Stimulated activated CD8-positive, alpha-beta memory T cell treated with anti-CD3 and anti-CD28 coated beads, Interleukin-7, amount 100 ng/mL, for 4 hours (primary cell): ENCODE measurements around the gene NCK2.

Experiments
- DNase-seq, 2 donors: peaks; one replicate each; pipeline ENCODE4 v3.0.0-alpha.2; 2020; ENCODE audit warnings: low read depth in 2 of 2

Gene NCK2

GRCh38 chr2:105872830-105873229 lies 128.1 kb downstream of the NCK2 start:
- DNase-seq = no peak

DNA sequence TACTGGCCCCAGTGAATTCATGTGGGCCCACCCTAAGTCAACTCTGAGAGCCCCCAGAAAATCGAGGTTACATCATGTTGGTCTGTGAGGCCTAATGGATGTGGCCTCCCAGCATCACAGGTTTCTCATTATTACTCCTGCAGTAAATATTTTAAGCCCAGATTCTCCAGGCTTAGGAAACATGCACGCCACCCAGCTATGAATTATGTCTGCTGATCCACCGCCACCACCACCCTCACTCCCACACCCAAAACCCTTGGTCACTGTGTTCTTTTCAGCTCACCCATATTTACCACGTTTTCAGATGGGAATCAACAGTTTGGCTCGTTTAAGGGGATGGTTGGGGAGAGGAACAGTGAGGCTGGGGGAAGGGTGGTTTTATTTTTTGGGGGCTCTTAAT lies 128.6 kb downstream of the NCK2 start:
- no peak for DNase-seq

DNA sequence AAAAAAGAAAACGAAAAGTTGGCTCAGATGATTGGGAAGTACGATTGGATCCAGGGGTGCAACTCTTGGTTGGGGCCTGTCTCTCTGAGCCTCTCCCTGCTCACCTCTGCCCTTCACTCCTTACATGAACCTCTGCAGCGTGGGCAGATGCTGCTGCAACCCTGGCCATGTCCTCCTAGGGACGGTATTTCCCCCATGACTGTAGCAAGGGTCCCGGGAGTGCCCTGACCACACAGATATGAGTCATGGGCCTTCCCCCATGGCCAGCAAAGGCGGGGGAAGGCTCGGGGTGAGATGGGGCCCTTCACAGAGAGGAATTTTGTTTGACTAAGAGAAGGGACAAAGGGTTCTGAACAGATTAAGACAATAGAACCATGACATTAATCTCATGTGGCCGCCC lies 129.0 kb downstream of the NCK2 start:
- peak; percentile 48 to 70 for DNase-seq

DNA sequence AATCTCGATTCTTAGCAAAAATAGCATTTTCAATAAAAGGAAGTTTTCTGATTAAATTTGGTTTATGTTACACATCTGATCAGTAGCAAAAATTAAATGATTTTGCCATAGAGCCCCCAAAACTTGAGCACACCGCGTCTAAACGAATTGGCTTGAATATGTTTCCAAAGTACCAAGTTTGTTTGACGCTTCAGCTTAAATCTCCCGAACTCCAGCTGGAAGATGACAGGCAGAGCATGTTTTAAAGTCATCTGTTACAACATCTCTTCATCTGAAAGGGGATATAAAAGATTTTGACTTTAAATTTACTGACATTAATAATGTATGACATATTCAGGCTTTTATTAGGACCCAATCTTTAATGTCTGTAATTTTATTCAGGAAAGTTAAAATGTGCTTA lies 129.8 kb downstream of the NCK2 start:
- DNase-seq = no peak

DNA sequence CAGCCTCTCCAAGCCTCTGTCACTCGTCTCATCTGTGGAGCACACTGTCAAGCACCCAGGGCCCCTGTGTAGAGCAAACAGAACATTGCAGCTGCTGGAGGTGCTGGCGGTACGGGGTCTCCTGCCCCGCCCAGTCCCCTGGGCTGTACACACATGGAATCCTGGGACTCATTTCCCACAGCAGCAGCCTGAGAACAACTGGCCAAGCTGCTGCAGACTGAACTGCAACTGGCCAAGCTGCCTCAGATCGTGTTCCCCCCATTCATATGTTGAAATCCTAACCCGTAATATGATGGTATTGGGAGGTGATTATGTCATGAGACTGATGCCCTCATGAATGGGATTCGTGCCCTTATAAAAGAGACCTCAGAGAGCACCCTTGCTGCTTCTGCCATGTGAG lies 130.5 kb downstream of the NCK2 start:
- DNase-seq = no peak

GRCh38 chr2:105876191-105876590 lies 131.5 kb downstream of the NCK2 start:
- no peak for DNase-seq

DNA sequence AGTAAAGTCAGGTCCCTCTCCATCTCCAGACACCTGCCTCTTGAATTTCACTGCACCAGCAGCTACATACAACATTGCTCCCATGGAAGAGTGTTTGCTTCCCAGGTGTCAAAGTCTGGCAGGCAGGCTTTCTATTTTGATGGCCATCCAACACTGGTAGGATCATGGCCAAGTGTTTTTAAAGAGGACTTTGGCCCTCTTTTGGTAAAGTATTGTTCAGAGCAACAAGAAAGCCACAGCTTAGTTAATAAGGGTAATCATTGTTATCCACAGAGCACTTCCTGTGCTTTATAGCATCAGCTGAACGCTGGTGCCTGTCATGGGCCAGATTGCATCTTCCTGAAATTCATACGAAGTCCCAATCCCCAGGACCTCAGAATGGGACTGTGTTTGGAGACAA lies 133.2 kb downstream of the NCK2 start:
- DNase-seq = no peak

GRCh38 chr2:105879106-105879802 lies 134.5 kb downstream of the NCK2 start:
- DNase-seq = no peak

DNA sequence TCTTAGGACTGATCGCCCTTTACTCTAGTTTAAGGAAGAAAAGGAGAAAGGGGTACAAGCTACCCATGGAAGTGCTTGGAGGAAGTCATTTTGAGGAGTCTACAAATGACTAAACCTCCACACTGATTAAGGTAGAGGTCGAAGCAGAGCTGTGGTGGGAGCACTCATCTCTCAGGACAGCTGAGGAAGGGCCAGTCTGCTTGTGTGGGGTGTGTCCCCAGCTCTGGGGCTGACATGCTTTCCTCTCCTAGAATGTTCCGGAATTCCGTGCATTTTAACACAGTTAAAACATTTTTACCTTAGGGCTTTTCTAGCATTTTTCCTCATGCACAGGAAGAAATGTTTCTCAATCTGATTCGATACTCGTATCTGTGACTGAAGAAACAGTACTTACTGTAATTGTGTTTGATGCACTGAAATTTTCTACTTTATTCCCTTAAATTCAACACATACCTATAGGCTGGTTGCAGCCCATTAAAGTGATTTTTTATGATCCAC lies 135.1 kb downstream of the NCK2 start:
- DNase-seq = no peak

DNA sequence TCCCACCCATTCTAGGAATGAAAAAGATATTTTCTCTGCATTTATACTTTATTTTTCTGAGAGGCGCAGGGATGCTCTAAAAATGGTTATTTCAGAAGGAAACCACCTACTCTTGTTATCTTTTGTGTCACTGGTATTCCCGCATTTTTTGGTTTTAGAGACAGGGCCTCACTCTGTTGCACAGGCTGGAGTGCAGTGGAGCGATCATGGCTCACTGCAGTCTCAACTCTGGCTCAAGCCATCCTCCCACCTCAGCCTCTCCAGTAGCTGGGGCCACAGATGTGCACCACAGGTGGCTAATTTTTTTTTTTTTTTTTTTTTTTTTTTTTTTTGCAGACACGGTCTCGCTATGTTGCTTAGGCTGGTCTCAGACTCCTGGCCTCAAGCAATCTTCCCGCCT lies 135.9 kb downstream of the NCK2 start:
- DNase-seq = no peak

- no peak for DNase-seq
Observed at GRCh38 chr2:105881286-105882136, 136.8 kb downstream of the NCK2 start.

- DNase-seq = no peak
Observed at GRCh38 chr2:105882341-105882740, 137.6 kb downstream of the NCK2 start.

DNA sequence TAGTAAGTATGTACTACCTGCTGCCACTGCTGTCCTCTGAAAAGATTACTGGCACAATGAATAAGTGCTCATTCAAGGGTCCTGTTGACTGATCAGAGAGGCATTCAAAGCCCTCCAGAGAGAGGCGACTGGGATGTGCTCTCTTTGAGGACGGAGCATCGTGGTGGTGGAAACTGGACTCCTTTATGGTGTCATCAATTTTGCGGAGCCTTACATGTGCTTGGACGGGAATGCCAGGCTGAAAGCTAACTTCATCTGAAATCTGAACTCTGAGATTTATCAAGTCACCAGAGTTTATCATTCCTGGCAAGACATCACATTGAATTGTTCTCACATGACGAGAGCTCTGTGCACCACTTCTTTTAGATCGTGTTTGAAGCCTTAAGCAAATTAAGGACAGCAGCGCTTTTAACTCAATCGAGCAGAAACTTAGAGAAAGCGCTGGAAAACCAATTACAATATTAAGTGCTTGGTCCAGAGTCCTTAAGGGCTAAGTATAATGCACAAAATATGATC lies 138.3 kb downstream of the NCK2 start:
- DNase-seq = no peak

DNA sequence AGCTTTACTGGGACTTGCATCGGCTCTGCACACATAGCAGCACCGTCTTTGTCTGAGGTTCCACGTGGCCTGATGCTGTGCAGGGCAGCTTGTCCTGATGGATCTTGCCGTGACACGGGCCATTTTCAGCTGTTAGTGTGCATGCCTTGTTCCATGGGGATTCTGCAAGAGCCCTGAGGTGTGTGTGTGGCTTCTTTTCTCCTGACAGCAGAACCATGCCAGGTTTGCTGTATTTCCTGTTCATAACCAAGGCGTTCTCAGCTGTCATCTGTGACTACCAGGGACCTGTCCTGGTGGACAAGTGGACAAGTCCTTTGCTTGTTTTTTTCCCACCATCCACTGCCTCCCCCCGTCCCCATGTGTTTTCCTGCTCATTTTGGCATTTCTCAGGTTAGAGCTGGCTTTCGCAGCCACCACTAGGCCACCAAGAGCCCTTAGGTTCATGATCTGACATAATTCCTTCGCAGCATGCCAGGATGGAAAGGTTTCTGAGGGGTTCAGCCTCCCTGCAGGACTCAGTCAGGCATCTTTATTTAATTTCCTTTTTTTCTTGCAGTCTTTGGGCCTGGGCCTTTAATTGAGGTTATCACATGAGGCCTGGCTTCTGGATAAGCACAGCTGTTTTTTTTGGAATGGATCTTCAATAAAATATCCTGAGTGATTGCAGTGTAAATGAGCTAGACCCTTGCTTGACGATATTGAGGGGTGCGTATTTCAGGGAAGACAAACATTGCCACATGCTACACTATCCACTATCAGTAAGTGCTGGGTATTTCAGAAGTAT lies 139.4 kb downstream of the NCK2 start:
- DNase-seq = no peak

DNA sequence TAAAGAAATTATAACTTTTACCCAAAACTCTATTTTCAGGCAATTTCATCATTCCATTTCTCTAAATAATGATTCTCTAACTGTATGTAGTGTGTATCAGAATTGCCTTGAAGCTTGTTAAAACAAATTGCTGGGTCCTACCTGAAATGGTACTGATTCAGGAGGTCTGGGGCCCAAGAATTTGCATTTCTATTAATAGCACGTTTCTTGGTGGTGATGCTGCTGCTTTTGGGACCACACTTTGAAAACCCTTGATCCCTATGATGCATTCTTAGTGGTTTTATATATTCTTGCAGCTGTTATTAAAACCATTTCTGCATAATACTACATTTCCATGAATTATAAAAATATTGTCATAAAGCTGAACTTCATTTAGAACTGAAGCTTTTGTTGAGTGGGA lies 140.7 kb downstream of the NCK2 start:
- no peak for DNase-seq

- no peak for DNase-seq
Observed at GRCh38 chr2:105886029-105886454, 141.3 kb downstream of the NCK2 start.

DNA sequence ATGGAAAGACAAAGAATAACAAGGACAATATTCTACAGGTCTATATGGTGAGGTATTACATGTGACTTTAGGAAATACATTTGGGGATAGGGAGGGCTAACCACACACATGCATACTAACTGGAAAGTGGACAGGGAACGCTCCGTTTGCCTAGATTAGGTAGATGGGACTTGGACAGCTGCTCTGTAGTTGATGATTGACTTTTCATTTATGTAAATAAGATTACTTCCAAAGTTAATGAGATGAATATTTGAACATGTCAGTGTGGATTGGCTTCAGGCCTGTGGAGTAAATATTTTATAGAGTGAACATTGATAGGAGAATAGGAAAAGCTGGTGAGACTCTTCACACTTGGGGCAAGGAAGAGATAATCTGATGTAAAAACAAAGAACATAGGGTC lies 142.0 kb downstream of the NCK2 start:
- no peak for DNase-seq

GRCh38 chr2:105887256-105887655 lies 142.5 kb downstream of the NCK2 start:
- DNase-seq = no peak

DNA sequence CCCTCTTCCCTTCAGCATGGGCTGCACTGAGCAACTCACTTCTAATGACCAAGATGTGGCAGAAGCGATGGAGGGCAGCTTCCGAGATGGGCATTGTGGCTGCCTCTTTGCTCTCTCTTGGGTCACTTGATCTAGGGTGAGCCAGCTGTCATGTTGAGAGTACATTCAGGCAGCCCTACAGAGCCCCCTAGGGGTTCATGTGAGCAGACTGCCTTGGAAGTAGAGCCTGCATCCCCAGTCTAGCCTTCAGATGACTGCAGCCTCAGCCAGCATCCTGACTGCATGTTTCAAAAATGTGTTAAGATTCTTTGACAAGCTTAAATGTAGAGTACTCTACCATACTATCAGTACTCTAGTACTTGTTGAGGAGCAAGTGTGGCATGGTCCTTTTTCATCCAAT lies 143.9 kb downstream of the NCK2 start:
- DNase-seq = no peak

DNA sequence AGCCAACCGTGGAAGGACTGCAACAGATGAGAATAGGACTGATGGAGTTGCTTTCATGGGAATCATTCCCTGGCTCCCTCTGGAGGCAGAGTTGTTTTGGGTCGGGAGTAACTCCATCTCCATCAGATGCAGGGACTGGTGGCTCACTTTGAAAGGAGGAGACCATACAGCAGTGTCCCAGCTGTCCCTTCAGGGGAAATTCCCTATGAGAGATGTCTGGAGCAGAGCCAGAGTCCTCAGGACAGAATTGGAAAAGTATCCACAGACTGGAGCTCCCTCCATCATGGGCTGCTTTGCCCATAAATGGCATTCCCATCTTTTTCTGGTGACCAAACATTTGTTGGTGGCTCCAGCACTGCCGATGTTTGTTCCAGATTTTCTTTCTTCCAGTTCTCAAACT lies 144.3 kb downstream of the NCK2 start:
- DNase-seq = no peak

DNA sequence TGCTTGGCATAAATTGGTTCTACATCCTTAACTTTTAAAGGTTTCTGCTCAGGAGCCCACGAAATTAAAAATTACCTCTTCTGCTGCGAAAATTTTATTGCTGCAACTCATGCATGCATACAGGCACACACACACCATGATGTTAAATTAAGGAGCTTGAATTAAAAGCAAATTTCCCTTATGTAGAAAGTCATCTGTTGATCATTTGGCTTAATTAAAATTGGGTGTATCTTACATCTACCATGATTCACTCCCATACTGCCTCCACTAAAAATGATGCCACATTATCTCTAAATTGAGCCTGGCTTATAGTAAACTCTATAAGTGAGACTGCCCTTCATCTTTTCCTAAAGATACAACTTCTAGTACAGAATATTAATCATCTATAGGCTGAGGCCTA lies 145.4 kb downstream of the NCK2 start:
- DNase-seq = no peak

DNA sequence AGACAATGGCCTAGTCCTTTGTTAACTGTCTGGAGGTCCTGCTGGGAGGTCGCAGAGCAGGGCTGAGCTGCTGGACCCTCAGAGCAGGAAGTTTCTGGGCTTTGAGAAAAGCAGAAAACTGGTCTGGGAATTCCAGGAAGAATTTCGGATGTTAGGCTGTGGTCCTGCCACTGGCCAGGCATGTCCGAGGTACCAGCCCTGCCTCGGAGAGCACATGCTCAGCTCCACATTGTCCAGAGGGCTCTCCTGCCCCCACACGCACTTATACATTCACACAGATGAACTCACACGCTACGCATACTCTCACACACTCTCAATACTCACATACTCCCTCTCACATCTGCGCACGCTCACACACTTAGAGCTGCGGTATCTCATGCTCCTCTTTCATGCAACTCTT lies 146.1 kb downstream of the NCK2 start:
- DNase-seq = no peak
